Effector memory CD4-positive, alpha-beta T cell (primary cell): Measurements from ENCODE around the gene HHIPL1.

Source experiments
- DNase-seq, 3 donors: peaks; one replicate each; pipeline ENCODE4 v3.0.0-alpha.2; 2020
- H3K27ac ChIP-seq: 2 replicates; pipeline ENCODE4 v1.7.0; 2013; ENCODE audit warnings: mild to moderate bottlenecking, low read length, moderate library complexity; ENCODE audit not compliant: insufficient read depth, poor library complexity, severe bottlenecking
- H3K27me3 ChIP-seq: replicated peaks from 2 replicates; pipeline ENCODE4 v1.7.0; 2013; ENCODE audit warnings: mild to moderate bottlenecking, low read length; ENCODE audit not compliant: insufficient read depth, control insufficient read depth, poor library complexity, severe bottlenecking
- H3K36me3 ChIP-seq: 2 replicates; pipeline ENCODE4 v1.7.0; 2013; ENCODE audit warnings: mild to moderate bottlenecking, low read length, moderate library complexity; ENCODE audit not compliant: control insufficient read depth, insufficient read depth
- H3K4me1 ChIP-seq: 2 replicates; pipeline ENCODE4 v1.7.0; 2013; ENCODE audit warnings: low read length, mild to moderate bottlenecking; ENCODE audit not compliant: control insufficient read depth, insufficient read depth, poor library complexity, severe bottlenecking
- H3K4me3 ChIP-seq: 2 replicates; pipeline ENCODE4 v1.7.0; 2013; ENCODE audit warnings: low read length, low read depth, mild to moderate bottlenecking; ENCODE audit not compliant: insufficient read depth, poor library complexity, severe bottlenecking
- H3K9me3 ChIP-seq: 2 replicates; pipeline ENCODE4 v1.7.0; 2013; ENCODE audit warnings: mild to moderate bottlenecking, low read length, moderate library complexity; ENCODE audit not compliant: control insufficient read depth

HHIPL1 gene

DNA sequence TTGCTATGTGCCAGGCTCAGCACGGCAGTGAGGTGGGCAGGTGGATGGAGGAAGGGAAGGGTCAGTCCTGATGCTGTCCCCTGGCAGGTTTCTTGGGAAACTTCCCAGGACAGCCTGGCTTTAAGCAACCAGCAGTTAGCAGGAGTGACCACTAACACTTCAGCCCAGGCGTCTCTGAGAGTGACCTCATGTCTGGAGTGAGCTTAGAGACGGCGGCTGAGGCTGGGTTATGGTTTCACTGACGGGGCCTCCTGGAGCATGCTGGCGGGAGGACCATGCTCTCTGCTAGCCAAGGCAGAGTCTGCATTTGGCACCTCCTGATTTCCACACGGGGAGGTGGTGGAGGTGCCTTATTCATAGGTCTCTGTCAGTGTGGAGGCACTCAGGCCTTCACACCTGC, 2.5 kb downstream of the HHIPL1 start:
- DNase-seq: no peak
- H3K36me3 ChIP-seq: no peaks in the 10 kb centered on the region
- peaks cover 7% of the 10 kb centered on the region for H3K4me1 ChIP-seq
- no peak overlapping the region for H3K27ac ChIP-seq
- no peaks in the 10 kb centered on the region for H3K9me3 ChIP-seq
- H3K27me3 ChIP-seq: peaks cover 10% of the 10 kb centered on the region
- H3K4me3 ChIP-seq: no peak overlapping the region

DNA sequence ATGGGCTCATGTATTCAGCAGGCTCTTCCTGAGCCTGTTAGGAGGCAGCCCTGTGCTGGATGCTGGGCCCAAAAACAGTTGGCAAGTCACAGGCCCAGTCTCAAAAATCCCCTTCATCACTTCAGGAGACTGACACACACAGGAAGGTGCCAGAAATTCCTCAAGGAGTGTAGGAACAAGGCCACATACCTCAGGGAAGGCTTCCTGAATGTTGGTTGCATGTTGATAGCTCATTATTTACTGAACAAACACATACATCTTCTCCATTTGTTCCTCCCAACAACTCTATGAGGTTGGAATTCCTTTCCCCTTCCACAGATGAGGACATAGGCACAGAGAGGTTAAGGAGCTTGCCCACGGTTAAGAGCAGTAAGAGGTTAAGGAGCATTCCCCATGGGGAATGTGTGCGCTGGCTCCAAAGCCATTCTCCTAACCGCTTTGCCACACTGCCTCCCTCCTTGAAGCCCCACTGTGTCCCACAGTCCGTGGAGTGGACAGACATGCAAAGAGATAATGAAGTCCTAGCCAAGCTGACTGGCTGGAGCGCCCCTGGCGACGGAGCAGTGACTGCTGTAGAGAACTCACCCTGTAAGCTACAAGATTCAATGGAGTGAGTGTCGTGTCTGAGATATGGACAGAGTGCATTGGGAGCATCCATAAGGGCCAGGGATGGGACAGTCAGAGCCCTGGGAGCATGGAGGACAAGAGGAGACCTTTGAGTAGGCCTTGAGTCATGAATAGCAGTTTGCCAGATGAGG, 3.3 kb downstream of the HHIPL1 start:
- H3K4me3 ChIP-seq: no peak overlapping the region
- no peaks in the 10 kb centered on the region for H3K9me3 ChIP-seq
- H3K4me1 ChIP-seq: peaks cover 7% of the 10 kb centered on the region
- no peak overlapping the region for H3K27ac ChIP-seq
- DNase-seq: no peak
- no peaks in the 10 kb centered on the region for H3K36me3 ChIP-seq
- peaks cover 10% of the 10 kb centered on the region for H3K27me3 ChIP-seq

DNA sequence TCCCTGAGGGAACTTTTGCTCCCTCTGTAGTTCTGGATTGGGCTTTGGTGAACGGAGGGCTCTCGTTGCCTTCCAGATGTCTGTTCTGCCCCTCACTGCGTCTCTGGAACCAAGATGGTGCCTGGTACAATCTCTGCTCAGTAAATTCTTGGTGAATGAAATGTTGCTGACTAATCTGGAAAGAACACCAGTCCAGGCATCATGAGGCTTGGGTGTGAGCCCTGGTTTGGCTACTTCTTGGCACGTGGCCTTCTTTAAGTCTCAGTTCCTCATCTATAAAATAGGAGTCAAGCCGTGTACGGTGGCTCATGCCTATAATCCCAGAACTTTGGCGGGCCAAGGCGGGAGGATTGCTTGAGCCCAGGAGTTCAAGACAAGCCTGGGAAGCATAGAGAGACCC, 4.3 kb downstream of the HHIPL1 start:
- DNase-seq: no peak
- Histone ChIP-seq H3K27me3 (peaks cover 10% of the 10 kb centered on the region), H3K27ac (no peak overlapping the region)

DNA sequence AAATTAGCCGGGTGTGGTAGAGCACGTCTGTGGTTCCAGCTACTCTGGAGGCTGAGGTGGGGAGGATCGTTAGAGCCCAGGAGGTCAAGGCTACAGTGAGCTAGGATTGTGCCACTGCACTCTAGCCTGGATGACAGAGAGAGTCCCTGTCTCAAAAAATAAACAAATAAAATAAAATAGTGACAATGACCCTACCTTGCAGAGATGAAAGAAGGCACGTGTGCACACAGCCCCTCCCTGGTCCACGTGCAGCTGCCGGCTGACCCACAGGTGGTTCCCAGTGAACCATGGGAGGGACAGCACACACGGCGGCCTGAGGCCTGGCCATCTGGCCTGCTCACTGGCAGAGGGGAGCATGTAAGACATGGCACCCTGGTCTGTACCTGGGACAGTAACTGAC, 4.7 kb downstream of the HHIPL1 start:
- DNase-seq: no peak
- Histone ChIP-seq H3K9me3 (no peaks in the 10 kb centered on the region), H3K27ac (no peak overlapping the region), H3K36me3 (no peaks in the 10 kb centered on the region), H3K27me3 (peaks cover 10% of the 10 kb centered on the region), H3K4me1 (peaks cover 7% of the 10 kb centered on the region), H3K4me3 (no peak overlapping the region)

More for the DNA sequence above, 4.3 kb downstream of the HHIPL1 start:
- H3K36me3 ChIP-seq: no peaks in the 10 kb centered on the region
- H3K4me3 ChIP-seq: no peak overlapping the region
- H3K4me1 ChIP-seq: peaks cover 7% of the 10 kb centered on the region
- no peaks in the 10 kb centered on the region for H3K9me3 ChIP-seq

DNA sequence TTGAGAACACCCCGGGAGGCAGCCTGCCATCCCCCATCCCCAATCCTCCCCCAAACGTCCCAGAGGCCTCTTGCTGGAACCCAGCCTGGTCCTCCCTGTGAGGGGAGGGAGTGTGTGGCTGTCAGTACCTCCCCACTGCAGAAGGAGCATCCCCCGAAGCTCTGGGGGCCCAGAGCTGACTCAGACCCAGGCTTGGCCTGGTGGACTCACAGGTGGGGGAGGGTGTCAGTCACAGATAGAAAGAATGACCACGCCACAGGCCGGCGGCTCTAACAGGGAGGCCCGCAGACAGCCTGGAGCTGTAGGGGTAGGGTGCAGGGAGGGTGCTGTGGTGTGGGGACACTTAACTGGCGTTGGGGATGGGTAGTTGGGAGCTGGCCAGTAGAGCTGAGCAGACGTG, 5.3 kb downstream of the HHIPL1 start:
- Histone ChIP-seq H3K36me3 (no peaks in the 10 kb centered on the region), H3K27ac (no peak overlapping the region), H3K4me3 (no peak overlapping the region), H3K9me3 (no peaks in the 10 kb centered on the region), H3K27me3 (peaks cover 12% of the 10 kb centered on the region), H3K4me1 (peaks cover 5% of the 10 kb centered on the region)
- DNase-seq: no peak

DNA sequence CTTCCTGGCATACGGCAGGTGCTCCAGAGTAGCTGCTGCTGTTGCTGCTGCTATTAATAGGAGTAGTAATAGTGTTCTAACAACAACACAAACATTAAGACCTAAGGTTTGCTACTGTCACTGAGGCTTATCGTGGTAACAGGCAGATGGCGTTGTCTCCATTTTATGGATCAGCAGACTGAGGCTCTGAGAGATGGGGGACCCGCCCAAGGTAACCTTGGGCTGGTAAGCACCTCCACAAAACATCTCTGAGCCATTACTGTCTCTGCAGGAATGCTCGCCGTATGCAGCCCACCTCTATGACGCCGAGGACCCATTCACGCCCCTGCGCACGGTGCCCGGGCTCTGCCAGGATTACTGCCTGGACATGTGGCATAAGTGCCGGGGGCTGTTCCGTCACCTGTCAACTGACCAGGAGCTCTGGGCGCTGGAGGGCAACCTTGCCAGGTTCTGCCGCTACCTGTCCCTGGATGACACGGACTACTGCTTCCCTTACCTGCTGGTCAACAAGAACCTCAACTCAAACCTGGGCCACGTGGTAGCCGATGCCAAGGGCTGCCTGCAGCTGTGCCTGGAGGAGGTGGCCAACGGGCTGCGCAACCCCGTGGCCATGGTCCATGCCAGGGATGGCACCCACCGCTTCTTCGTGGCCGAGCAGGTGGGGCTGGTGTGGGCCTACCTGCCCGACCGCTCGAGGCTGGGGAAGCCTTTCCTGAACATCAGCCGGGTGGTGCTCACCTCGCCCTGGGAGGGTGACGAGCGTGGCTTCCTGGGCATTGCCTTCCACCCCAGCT, 7.2 kb downstream of the HHIPL1 start:
- no peak overlapping the region for H3K27ac ChIP-seq
- DNase-seq: no peak
- no peaks in the 10 kb centered on the region for H3K9me3 ChIP-seq
- H3K36me3 ChIP-seq: no peaks in the 10 kb centered on the region
- peaks cover 3% of the 10 kb centered on the region for H3K27me3 ChIP-seq
- no peaks in the 10 kb centered on the region for H3K4me1 ChIP-seq
- no peak overlapping the region for H3K4me3 ChIP-seq

DNA sequence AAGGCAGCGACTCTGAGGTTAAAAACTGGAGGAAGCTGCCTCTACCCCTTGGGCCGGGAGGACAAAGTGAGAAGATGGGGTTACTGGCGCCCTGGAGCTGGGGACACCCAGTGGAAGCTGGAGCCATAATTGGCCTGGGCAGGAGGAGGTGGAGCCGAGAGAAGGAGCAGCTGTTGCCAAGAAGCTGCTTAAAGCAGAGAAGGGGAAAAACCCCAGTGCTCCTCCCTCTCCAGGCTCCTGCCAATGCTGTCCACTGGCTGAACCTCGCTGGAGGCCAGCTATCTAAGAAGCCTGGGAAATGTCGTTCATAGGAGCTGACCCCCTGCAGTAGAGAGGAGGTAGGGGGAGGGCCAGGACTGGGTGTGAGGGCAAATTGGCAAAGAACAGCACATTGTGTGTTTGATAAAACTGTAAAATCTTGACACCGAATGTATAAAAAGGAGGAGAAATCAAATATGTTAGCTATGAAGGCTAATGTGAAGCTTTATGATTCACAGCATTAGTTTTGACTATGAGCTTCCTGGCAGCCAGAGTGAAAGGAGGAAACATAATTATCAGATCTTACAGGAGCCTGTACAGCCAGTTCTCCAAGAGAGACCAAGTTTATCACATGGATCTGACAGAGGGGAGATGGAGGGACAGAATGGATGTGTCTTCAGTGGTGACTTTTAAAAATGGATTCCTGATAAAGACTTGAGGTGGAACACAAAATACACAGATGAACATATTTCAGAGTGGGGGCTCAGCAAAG, 9.5 kb downstream of the HHIPL1 start:
- Histone ChIP-seq H3K27ac (no peak overlapping the region), H3K4me3 (no peak overlapping the region), H3K36me3 (no peaks in the 10 kb centered on the region), H3K27me3 (peaks cover 17% of the 10 kb centered on the region), H3K4me1 (no peaks in the 10 kb centered on the region), H3K9me3 (no peaks in the 10 kb centered on the region)
- DNase-seq: no peak

DNA sequence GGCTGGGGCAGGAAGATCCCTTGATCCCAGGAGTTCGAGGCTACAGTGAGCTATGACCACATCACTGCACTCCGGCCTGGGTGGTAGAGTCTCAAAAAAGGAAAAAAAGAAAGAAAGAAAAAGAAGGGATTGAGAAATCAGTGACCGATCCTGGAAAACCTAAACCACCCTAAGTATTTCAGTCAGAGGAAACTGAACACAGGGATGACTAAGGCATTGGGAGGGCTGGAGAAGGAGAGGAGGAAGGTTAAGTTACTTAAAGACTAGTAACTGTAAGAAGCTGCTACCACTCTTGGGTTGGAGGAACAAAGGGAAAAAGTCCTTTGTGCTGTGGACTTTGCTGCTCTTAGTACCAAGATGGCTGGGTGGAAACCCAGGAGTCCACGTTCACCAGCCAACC, 10.6 kb downstream of the HHIPL1 start:
- Histone ChIP-seq H3K27me3 (peaks cover 24% of the 10 kb centered on the region), H3K9me3 (no peaks in the 10 kb centered on the region)

DNA sequence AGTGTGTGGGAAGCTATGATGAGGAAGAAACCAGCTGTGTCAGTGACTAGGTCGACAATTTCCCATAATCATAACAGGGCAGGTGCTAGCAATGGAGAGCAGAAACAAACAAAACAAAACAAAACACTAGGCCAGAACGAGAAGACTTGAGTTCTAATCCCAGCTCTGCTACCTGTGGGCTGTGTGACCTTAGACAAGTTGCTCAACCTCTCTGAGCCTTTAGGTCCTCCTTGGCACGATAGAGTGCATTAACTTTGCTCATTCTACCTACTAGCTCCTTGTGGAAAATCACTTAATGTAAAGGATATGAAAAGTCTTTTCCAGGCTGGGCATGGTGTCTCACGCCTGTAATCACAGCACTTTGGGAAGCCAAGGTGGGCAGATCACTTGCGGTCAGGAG, 11.2 kb downstream of the HHIPL1 start:
- Histone ChIP-seq H3K4me1 (no peaks in the 10 kb centered on the region), H3K4me3 (no peak overlapping the region)

More for the DNA sequence above, 10.6 kb downstream of the HHIPL1 start:
- no peaks in the 10 kb centered on the region for H3K4me1 ChIP-seq
- no peaks in the 10 kb centered on the region for H3K36me3 ChIP-seq
- no peak overlapping the region for H3K4me3 ChIP-seq
- H3K27ac ChIP-seq: no peak overlapping the region
- no peak for DNase-seq

More for the DNA sequence above, 11.2 kb downstream of the HHIPL1 start:
- Histone ChIP-seq H3K27ac (no peak overlapping the region), H3K27me3 (peaks cover 30% of the 10 kb centered on the region), H3K36me3 (no peaks in the 10 kb centered on the region), H3K9me3 (no peaks in the 10 kb centered on the region)
- no peak for DNase-seq
